GM18870 (cell line): ENCODE data around the gene RAD51AP2.

ENCODE experiments used
- ATAC-seq: cut with Tn5 transposase; IDR thresholded peaks from one replicate; pipeline ENCODE4 v1.9.1; 2021; ENCODE audit warnings: moderate library complexity; ENCODE audit not compliant: unreplicated experiment

The RAD51AP2 gene

DNA sequence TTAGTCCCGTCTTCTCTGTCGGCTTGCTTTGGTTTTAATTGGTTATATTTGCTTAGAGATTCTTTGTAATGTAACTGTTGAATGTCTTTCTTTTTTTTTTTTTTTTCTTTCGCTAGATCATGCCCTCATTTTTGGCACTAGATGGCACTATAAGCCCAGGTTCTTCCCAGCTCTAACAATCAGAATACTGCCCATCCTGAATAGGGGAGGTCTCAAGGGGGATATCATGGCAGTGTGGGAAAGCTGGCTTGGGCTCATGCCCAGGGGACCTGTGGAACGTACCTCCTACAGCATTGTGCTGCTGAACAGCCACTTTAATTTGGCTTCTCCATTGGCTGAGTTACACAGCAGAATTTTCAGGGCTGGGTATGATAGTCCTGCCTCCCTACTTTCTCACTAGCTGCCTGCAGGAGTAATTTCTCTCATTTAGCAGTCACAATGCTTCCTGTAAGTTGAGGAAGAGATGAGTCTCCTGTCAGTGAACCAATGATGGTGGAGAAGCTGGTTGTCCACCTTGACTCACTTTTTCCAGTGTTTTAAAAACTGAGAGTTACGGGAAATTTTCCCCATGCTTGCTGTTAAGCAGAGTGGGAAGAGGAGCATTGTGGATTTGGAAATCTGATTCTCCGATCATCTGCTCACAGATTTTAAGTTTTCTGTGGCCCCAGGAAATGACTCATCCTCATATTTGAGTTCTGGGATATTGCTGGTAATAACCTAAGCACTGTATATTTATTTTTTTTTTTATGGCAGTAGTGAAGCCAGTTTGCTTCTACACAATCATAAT lies 47.2 kb downstream of the RAD51AP2 start:
- no peak for ATAC-seq

DNA sequence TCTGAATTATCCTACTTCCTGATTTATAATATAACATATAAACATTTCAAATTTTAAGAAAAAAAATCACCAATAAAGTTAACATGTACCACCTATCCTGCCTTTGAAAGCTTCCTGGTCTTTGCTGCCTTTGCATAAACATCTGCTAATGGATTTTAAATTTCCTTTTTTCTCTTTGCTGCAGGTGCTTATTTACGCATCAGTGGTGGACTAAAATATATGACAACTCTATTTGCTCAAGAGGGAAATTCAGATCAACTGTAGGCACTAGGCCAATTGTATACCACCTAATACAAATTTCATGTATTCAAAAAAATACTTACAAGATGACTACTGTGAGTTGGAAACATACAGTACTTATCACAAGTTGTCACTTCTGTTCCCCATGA lies 57.2 kb downstream of the RAD51AP2 start:
- ATAC-seq = no peak
